Measurements from ENCODE around the gene IL1R2. TPM values are rescaled to one million over a fixed set of nuclear protein-coding genes. Genes with fewer than 3 reads are reported as not detected.

IL1R2 gene
- total and polyA plus RNA-seq, 9 of the 15 experiments (the other 6 are each of a cell fraction or from before 2014, with no cell fraction given) = 0.13 TPM; not detected in 8

- TF ChIP-seq NR0B1 (IDR thresholded peaks at IDR 0.05; ENCODE audit: partially characterized antibody) (no peak), BDP1 (IDR thresholded peaks at IDR 0.05; ENCODE audit: insufficient read depth, insufficient read length) (no peak), YBX1 (IDR thresholded peaks at IDR 0.05) (no peak), CBX5 (IDR thresholded peaks at IDR 0.05; ENCODE audit: borderline replicate concordance, low read depth) (no peak), ZNF124 (CRISPR knock-in tag; IDR thresholded peaks at IDR 0.05) (no peak), SMAD1 (IDR thresholded peaks at IDR 0.05; ENCODE audit: low read depth, low read length, partially characterized antibody) (no peak), MED1 (CRISPR knock-in tag; IDR thresholded peaks at IDR 0.05; ENCODE audit: borderline replicate concordance) (no peak)
- TF ChIP-seq, protein P1, sequence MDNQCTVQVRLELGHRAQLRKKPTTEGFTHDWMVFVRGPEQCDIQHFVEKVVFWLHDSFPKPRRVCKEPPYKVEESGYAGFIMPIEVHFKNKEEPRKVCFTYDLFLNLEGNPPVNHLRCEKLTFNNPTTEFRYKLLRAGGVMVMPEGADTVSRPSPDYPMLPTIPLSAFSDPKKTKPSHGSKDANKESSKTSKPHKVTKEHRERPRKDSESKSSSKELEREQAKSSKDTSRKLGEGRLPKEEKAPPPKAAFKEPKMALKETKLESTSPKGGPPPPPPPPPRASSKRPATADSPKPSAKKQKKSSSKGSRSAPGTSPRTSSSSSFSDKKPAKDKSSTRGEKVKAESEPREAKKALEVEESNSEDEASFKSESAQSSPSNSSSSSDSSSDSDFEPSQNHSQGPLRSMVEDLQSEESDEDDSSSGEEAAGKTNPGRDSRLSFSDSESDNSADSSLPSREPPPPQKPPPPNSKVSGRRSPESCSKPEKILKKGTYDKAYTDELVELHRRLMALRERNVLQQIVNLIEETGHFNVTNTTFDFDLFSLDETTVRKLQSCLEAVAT (IDR thresholded peaks at IDR 0.05) = no peak
- TF ChIP-seq, protein P2, sequence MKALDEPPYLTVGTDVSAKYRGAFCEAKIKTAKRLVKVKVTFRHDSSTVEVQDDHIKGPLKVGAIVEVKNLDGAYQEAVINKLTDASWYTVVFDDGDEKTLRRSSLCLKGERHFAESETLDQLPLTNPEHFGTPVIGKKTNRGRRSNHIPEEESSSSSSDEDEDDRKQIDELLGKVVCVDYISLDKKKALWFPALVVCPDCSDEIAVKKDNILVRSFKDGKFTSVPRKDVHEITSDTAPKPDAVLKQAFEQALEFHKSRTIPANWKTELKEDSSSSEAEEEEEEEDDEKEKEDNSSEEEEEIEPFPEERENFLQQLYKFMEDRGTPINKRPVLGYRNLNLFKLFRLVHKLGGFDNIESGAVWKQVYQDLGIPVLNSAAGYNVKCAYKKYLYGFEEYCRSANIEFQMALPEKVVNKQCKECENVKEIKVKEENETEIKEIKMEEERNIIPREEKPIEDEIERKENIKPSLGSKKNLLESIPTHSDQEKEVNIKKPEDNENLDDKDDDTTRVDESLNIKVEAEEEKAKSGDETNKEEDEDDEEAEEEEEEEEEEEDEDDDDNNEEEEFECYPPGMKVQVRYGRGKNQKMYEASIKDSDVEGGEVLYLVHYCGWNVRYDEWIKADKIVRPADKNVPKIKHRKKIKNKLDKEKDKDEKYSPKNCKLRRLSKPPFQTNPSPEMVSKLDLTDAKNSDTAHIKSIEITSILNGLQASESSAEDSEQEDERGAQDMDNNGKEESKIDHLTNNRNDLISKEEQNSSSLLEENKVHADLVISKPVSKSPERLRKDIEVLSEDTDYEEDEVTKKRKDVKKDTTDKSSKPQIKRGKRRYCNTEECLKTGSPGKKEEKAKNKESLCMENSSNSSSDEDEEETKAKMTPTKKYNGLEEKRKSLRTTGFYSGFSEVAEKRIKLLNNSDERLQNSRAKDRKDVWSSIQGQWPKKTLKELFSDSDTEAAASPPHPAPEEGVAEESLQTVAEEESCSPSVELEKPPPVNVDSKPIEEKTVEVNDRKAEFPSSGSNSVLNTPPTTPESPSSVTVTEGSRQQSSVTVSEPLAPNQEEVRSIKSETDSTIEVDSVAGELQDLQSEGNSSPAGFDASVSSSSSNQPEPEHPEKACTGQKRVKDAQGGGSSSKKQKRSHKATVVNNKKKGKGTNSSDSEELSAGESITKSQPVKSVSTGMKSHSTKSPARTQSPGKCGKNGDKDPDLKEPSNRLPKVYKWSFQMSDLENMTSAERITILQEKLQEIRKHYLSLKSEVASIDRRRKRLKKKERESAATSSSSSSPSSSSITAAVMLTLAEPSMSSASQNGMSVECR (CRISPR knock-in tag; IDR thresholded peaks at IDR 0.05) = no peak
Observed at GRCh38 chr2:102062802-102063201, 71.0 kb downstream of the IL1R2 start (continued).

Measured in K562 (cell line).